CD8-positive, alpha-beta memory T cell (primary cell): ENCODE results near the gene RAN. TPM values are rescaled to one million over a fixed set of nuclear protein-coding genes. Genes with fewer than 3 reads are reported as not detected.

Experiments used
- CTCF ChIA-PET: fragments of 350-600 bp; sonication (Branson Sonifier 250); formaldehyde crosslinking; loops from one replicate; lab custom pipeline; 2021; ENCODE audit warnings: antibody characterized with exemption; lab: Charles Lee
- POLR2A ChIA-PET: fragments of 350-600 bp; sonication (Branson Sonifier 250); formaldehyde crosslinking; loops from one replicate; lab custom pipeline; 2021; ENCODE audit warnings: antibody characterized with exemption; lab: Charles Lee
- DNase-seq, 5 donors: peaks; one replicate each; pipeline versions ENCODE4 v3.0.0 to v3.0.0-alpha.2; 2020 to 2022; ENCODE audit warnings: mixed read lengths in 1 of 5
- H3K27ac ChIP-seq: one replicate; pipeline ENCODE4 v1.7.0; 2013; ENCODE audit warnings: low read depth, mild to moderate bottlenecking, low read length, moderate library complexity
- H3K27me3 ChIP-seq: 2 replicates; pipeline ENCODE4 v1.7.0; 2013; ENCODE audit warnings: low read length, mild to moderate bottlenecking; ENCODE audit not compliant: insufficient read depth, poor library complexity, severe bottlenecking
- H3K36me3 ChIP-seq: 2 replicates; pipeline ENCODE4 v1.7.0; 2013; ENCODE audit warnings: mild to moderate bottlenecking, low read length, moderate library complexity; ENCODE audit not compliant: insufficient read depth
- H3K4me1 ChIP-seq: 2 replicates; pipeline ENCODE4 v1.7.0; 2013; ENCODE audit warnings: mild to moderate bottlenecking, low read length, moderate library complexity; ENCODE audit not compliant: insufficient read depth
- H3K4me3 ChIP-seq: 2 replicates; pipeline ENCODE4 v1.7.0; 2013; ENCODE audit warnings: mild to moderate bottlenecking, low read length
- H3K9me3 ChIP-seq: 2 replicates; pipeline ENCODE4 v1.7.0; 2013; ENCODE audit warnings: mild to moderate bottlenecking, low read length
- H3K27ac Mint-ChIP-seq, 8 donors: one replicate each; pipeline ENCODE4 v1.8.0; 2020 to 2021; ENCODE audit warnings: mixed read lengths in 8 of 8, mild to moderate bottlenecking in 6 of 8, inconsistent platforms in 3 of 8, moderate library complexity in 3 of 8
- H3K27me3 Mint-ChIP-seq, 2 donors: one replicate each; pipeline ENCODE4 v1.8.0; 2020 to 2021; ENCODE audit warnings: mixed read lengths in 2 of 2, mild to moderate bottlenecking in 1 of 2, moderate library complexity in 1 of 2
- H3K36me3 Mint-ChIP-seq, 3 donors: one replicate each; pipeline ENCODE4 v1.8.0; 2020 to 2021; ENCODE audit warnings: mixed read lengths in 3 of 3, inconsistent platforms in 1 of 3, mild to moderate bottlenecking in 1 of 3
- H3K4me1 Mint-ChIP-seq, 3 donors: one replicate each; pipeline ENCODE4 v1.8.0; 2020 to 2021; ENCODE audit warnings: mixed read lengths in 3 of 3, inconsistent platforms in 1 of 3, mild to moderate bottlenecking in 1 of 3
- H3K4me3 Mint-ChIP-seq, 7 donors: one replicate each; pipeline ENCODE4 v1.8.0; 2020 to 2021; ENCODE audit warnings: mixed read lengths in 7 of 7, mild to moderate bottlenecking in 6 of 7, moderate library complexity in 4 of 7, inconsistent platforms in 2 of 7
- H3K9me3 Mint-ChIP-seq, 5 donors: one replicate each; pipeline ENCODE4 v1.8.0; 2020 to 2022; ENCODE audit warnings: mixed read lengths in 5 of 5, mild to moderate bottlenecking in 3 of 5, moderate library complexity in 2 of 5, inconsistent platforms in 1 of 5
- polyA plus RNA-seq: library from polyadenylated mRNA; unstranded; fragments of 300-500 nt; fragmentation: Illumina TruSeq; gene quantifications from one replicate; pipeline ENCODE4 v1.2.3, GENCODE V29; 2021
- total RNA-seq, 2 experiments: library from RNA; stranded (reverse); gene quantifications; one replicate each; pipeline ENCODE4 v1.2.3, GENCODE V29; 2021

The RAN gene
- total and polyA plus RNA-seq, 3 experiments from 2014 or later: 536 to 2,680 (median 2,623) TPM

GRCh38 chr12:130916241-130916911 is 44.5 kb downstream of the RAN start:
- H3K4me1 Mint-ChIP-seq: no peaks in the 10 kb centered on the region
- no peak overlapping the region for H3K4me3 ChIP-seq
- no peaks in the 10 kb centered on the region for H3K9me3 ChIP-seq
- ChIA-PET CTCF (no interaction called here), POLR2A (no interaction called here)
- H3K9me3 Mint-ChIP-seq: peaks cover 7 to 19% (median 10%) of the 10 kb centered on the region in 5 donors
- no peak for DNase-seq
- no peaks in the 10 kb centered on the region for H3K4me1 ChIP-seq
- H3K27ac Mint-ChIP-seq: no peak overlapping the region
- peaks cover 36 to 62% of the 10 kb centered on the region in 2 donors for H3K27me3 Mint-ChIP-seq
- H3K27ac ChIP-seq: no peak overlapping the region
- no peaks in the 10 kb centered on the region for H3K36me3 Mint-ChIP-seq
- H3K4me3 Mint-ChIP-seq: no peak overlapping the region
- H3K27me3 ChIP-seq: no peaks in the 10 kb centered on the region
- no peaks in the 10 kb centered on the region for H3K36me3 ChIP-seq

DNA sequence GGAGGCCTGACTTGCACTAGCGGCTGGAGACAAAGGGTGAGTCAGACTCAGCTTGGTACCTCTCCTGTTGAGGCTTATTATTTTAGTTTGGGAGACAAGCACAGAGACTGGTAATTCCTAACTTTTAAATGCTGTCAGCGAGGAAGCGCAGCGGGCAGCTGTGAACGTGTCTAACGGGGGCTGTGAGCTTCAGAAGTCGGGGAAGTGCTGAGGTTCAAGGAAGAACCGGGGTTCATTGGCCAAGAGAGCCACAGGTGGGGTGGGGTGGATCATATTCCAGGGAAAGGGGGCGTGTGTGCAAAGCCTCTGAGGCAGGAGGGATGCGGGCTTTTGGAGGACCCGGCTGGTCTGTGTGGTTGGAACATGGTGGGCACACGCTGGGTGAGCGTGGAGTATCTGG is 45.7 kb downstream of the RAN start:
- Histone ChIP-seq H3K36me3 (no peaks in the 10 kb centered on the region), H3K4me3 (no peak overlapping the region), H3K27me3 (no peaks in the 10 kb centered on the region), H3K4me1 (no peaks in the 10 kb centered on the region), H3K9me3 (no peaks in the 10 kb centered on the region), H3K27ac (no peak overlapping the region)
- H3K4me3 Mint-ChIP-seq: no peak overlapping the region
- ChIA-PET CTCF (interaction anchor here (1.2 kb wide), 1 partner anchor 117 kb away, joined by 3 read pairs; no protein-coding TSS in a partner anchor), POLR2A (no interaction called here)
- no peak for DNase-seq
- H3K36me3 Mint-ChIP-seq: no peaks in the 10 kb centered on the region
- peaks cover 36 to 70% of the 10 kb centered on the region in 2 donors for H3K27me3 Mint-ChIP-seq
- no peak overlapping the region for H3K27ac Mint-ChIP-seq
- H3K9me3 Mint-ChIP-seq: peaks cover 0 to 8% (median 3%) of the 10 kb centered on the region in 5 donors
- no peaks in the 10 kb centered on the region for H3K4me1 Mint-ChIP-seq

DNA sequence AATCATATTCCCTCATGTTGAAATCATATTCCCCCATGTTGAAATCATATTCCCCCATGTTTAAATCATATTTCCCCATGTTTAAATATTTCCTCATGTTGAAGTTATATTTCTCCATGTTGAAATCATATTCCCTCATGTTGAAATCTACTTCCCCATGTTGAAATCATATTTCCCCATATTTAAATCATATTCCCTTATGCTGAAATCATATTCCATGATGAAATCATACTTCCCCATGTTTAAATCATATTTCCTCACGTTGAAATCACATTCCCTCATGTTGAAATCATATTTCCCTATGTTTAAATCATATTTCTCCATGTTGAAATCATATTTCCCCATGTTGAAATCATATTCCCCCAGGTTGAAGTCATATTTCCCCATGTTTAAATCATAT is 47.2 kb downstream of the RAN start:
- Histone ChIP-seq H3K4me3 (no peak overlapping the region), H3K9me3 (no peaks in the 10 kb centered on the region), H3K36me3 (no peaks in the 10 kb centered on the region), H3K4me1 (no peaks in the 10 kb centered on the region), H3K27me3 (no peaks in the 10 kb centered on the region), H3K27ac (no peak overlapping the region)
- POLR2A ChIA-PET: no interaction called here
- CTCF ChIA-PET: no interaction called here
- H3K9me3 Mint-ChIP-seq: peaks cover 0 to 8% (median 3%) of the 10 kb centered on the region in 5 donors
- H3K4me1 Mint-ChIP-seq: no peaks in the 10 kb centered on the region
- H3K27ac Mint-ChIP-seq: peak overlapping the region in 1 of 8 donors; percentile 7
- no peak overlapping the region for H3K4me3 Mint-ChIP-seq
- no peak for DNase-seq
- peaks cover 37 to 67% of the 10 kb centered on the region in 2 donors for H3K27me3 Mint-ChIP-seq
- H3K36me3 Mint-ChIP-seq: no peaks in the 10 kb centered on the region

DNA sequence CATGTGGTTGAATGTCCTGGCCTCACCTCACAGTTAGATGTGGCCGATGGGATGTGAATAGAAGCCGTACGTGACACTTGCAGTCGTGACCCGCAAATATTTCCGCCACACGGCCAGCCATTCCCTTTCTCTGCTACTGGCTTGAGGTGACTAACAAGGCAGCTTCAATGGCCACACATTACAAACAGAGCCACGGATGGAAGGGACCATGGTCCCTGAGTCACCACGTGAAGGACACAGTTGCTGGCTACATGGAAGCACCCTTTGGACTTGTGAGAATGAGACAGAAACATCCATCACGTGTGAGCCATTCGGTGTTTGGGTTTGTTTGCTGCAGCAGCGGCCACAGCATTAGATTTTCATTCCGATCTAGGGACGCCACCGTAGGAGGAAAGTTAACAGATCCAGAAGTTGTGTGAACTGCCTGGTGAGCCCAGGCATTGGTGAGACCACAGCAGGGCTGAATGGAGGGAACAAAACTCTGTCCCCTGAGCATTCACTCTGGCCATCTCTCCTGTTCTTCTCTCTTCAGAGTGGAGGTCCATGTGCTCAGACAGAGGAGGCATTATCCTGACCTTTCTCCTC is 48.3 kb downstream of the RAN start:
- peaks cover 35 to 61% of the 10 kb centered on the region in 2 donors for H3K27me3 Mint-ChIP-seq
- Histone ChIP-seq H3K9me3 (no peaks in the 10 kb centered on the region), H3K27ac (no peak overlapping the region), H3K4me1 (no peaks in the 10 kb centered on the region), H3K36me3 (no peaks in the 10 kb centered on the region), H3K4me3 (no peak overlapping the region), H3K27me3 (no peaks in the 10 kb centered on the region)
- no peaks in the 10 kb centered on the region for H3K4me1 Mint-ChIP-seq
- no peak overlapping the region for H3K27ac Mint-ChIP-seq
- no peaks in the 10 kb centered on the region for H3K36me3 Mint-ChIP-seq
- H3K9me3 Mint-ChIP-seq: peaks cover 0 to 4% (median 3%) of the 10 kb centered on the region in 5 donors
- CTCF ChIA-PET: no interaction called here
- H3K4me3 Mint-ChIP-seq: no peak overlapping the region
- POLR2A ChIA-PET: no interaction called here
- DNase-seq: no peak

GRCh38 chr12:130920723-130921381 is 49.0 kb downstream of the RAN start:
- CTCF ChIA-PET: no interaction called here
- no peak overlapping the region for H3K27ac Mint-ChIP-seq
- H3K27me3 Mint-ChIP-seq: peaks cover 36 to 64% of the 10 kb centered on the region in 2 donors

DNA sequence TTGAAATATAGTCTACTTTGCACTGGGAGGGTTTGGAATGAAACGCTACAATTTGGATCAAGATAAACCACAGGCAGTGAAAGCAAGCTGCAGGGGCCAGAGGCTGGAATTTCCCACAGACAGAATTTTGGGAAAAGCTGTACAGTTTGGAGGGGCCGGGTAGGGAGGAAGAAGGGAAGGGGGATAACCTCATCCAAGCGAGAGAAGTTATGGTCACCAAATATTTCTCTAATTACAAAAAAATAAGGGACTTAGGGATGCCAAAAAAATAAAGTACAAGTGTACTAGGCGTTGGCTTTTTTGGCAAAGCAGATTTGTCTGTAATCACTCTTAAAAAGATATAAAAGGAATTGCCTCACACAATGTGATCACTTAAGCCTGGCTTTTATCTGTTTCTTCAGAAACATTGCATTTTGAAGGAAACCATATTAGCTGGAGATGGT is 50.7 kb downstream of the RAN start:
- no peak for DNase-seq
- H3K9me3 Mint-ChIP-seq: peaks cover 0 to 4% (median 2%) of the 10 kb centered on the region in 5 donors

More at GRCh38 chr12:130920723-130921381, 49.0 kb downstream of the RAN start:
- Mint-ChIP-seq H3K4me1 (no peaks in the 10 kb centered on the region), H3K9me3 (peaks cover 0 to 4% (median 3%) of the 10 kb centered on the region in 5 donors), H3K36me3 (no peaks in the 10 kb centered on the region), H3K4me3 (no peak overlapping the region)
- Histone ChIP-seq H3K27me3 (no peaks in the 10 kb centered on the region), H3K27ac (no peak overlapping the region), H3K9me3 (no peaks in the 10 kb centered on the region), H3K36me3 (no peaks in the 10 kb centered on the region), H3K4me1 (no peaks in the 10 kb centered on the region), H3K4me3 (no peak overlapping the region)
- DNase-seq: no peak
- POLR2A ChIA-PET: no interaction called here

DNA sequence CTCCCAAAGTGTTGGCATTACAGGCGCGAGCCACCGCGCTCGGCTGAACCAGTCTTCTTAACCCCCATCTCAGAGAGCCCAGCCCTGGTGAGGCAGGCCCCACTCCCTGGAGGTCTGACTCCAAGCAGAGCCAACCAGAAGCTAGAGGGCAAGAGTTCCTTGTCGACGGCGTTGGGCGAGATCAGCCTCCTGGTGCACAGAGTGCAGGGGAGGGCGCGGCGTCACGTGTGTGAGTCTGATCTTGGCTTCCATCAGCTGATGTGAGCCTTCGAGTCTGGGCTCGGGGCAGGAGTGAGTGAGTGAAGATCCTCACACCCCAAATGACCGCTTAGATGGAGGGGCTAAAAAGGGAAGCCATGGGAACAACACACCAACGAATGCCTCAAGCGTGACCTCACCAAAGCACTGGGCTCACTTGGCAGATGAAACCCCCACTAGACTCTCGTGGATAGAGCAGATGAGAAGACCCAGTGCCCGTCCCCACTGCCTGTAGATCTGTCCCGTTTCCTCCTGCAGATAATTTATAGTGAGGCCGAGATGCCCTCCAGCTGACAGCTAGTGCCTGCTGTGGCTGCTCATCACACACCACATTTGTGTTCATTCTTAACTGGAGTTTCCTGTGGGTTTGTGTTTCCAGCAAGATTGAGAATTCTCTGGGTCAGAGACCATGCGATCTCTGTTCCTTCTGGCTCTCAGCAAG is 53.2 kb downstream of the RAN start:
- no peak overlapping the region for H3K4me3 Mint-ChIP-seq
- H3K27ac Mint-ChIP-seq: no peak overlapping the region
- H3K9me3 Mint-ChIP-seq: peaks cover 0 to 4% (median 0%) of the 10 kb centered on the region in 5 donors
- H3K36me3 Mint-ChIP-seq: no peaks in the 10 kb centered on the region
- Histone ChIP-seq H3K4me3 (no peak overlapping the region), H3K4me1 (no peaks in the 10 kb centered on the region), H3K27ac (no peak overlapping the region), H3K36me3 (no peaks in the 10 kb centered on the region), H3K27me3 (no peaks in the 10 kb centered on the region), H3K9me3 (no peaks in the 10 kb centered on the region)
- ChIA-PET CTCF (no interaction called here), POLR2A (no interaction called here)
- H3K27me3 Mint-ChIP-seq: peaks cover 27 to 54% of the 10 kb centered on the region in 2 donors
- no peaks in the 10 kb centered on the region for H3K4me1 Mint-ChIP-seq
- no peak for DNase-seq

More for the DNA sequence above, 50.7 kb downstream of the RAN start:
- Histone ChIP-seq H3K9me3 (no peaks in the 10 kb centered on the region), H3K36me3 (no peaks in the 10 kb centered on the region), H3K27me3 (no peaks in the 10 kb centered on the region), H3K27ac (no peak overlapping the region), H3K4me3 (no peak overlapping the region), H3K4me1 (no peaks in the 10 kb centered on the region)
- H3K4me1 Mint-ChIP-seq: no peaks in the 10 kb centered on the region
- ChIA-PET POLR2A (no interaction called here), CTCF (no interaction called here)
- no peak overlapping the region for H3K27ac Mint-ChIP-seq
- peaks cover 30 to 58% of the 10 kb centered on the region in 2 donors for H3K27me3 Mint-ChIP-seq
- no peak overlapping the region for H3K4me3 Mint-ChIP-seq
- H3K36me3 Mint-ChIP-seq: no peaks in the 10 kb centered on the region

DNA sequence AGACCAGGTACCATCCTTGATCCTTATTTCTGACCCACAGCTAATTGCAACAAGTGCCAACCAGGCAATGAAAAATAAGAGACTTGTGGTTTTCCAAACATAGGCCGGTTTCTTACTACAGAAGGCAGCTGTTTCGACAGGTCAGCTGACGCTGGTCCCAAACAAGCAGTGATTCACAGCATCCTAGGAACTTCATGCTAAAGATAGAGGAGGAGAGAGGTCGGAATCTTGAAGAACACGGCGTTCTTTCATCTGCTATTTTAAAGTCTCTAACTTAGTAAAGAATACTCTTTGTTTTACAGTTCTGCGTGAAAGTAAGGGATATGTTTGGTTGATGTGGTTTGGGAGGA is 53.8 kb downstream of the RAN start:
- CTCF ChIA-PET: no interaction called here
- POLR2A ChIA-PET: no interaction called here
- Histone ChIP-seq H3K4me3 (no peak overlapping the region), H3K27me3 (no peaks in the 10 kb centered on the region), H3K36me3 (no peaks in the 10 kb centered on the region), H3K4me1 (no peaks in the 10 kb centered on the region), H3K9me3 (no peaks in the 10 kb centered on the region), H3K27ac (no peak overlapping the region)
- no peak for DNase-seq
- no peaks in the 10 kb centered on the region for H3K36me3 Mint-ChIP-seq
- H3K4me1 Mint-ChIP-seq: no peaks in the 10 kb centered on the region
- H3K9me3 Mint-ChIP-seq: peaks cover 0 to 4% (median 0%) of the 10 kb centered on the region in 5 donors
- H3K27ac Mint-ChIP-seq: no peak overlapping the region
- no peak overlapping the region for H3K4me3 Mint-ChIP-seq
- peaks cover 31 to 54% of the 10 kb centered on the region in 2 donors for H3K27me3 Mint-ChIP-seq
